GM03348 (cell line): ENCODE data around the gene ITPRID2.
"Not testable (repeated sequence)": the region's sequence is repeated elsewhere in the genome, so short reads cannot be mapped to it uniquely, and the experiment has no call there.

Source experiments
- DNase-seq: peaks from one replicate; pipeline ENCODE4 v3.0.0; 2012; ENCODE audit warnings: low spot score

Gene ITPRID2

GRCh38 chr2:181916726-181917718, 25.5 kb downstream of the ITPRID2 start:
- peak; percentile 22 for DNase-seq

GRCh38 chr2:181918188-181918587, 26.7 kb downstream of the ITPRID2 start:
- DNase-seq = no peak

- DNase-seq = no peak
These were observed 31.6 kb downstream of the ITPRID2 start for GRCh38 chr2:181923121-181923520.

- DNase-seq = no peak
These were observed 32.8 kb downstream of the ITPRID2 start for GRCh38 chr2:181924336-181924735.

- no peak for DNase-seq
These were observed 43.2 kb downstream of the ITPRID2 start for GRCh38 chr2:181934694-181935093.

GRCh38 chr2:181937473-181937872, 45.9 kb downstream of the ITPRID2 start:
- DNase-seq = peak; percentile 18

- no peak for DNase-seq
These were observed 52.0 kb downstream of the ITPRID2 start for GRCh38 chr2:181943411-181944124.

GRCh38 chr2:181944164-181944913, 52.8 kb downstream of the ITPRID2 start:
- DNase-seq = no peak

GRCh38 chr2:181944914-181945291, 53.4 kb downstream of the ITPRID2 start:
- DNase-seq = no peak

- DNase-seq = peak; percentile 6
These were observed 55.1 kb downstream of the ITPRID2 start for GRCh38 chr2:181946444-181947127.

- no peak for DNase-seq
These were observed 55.7 kb downstream of the ITPRID2 start for GRCh38 chr2:181947273-181947672.

GRCh38 chr2:181948227-181948626, 56.7 kb downstream of the ITPRID2 start:
- DNase-seq = no peak

GRCh38 chr2:181949047-181949446, 57.5 kb downstream of the ITPRID2 start:
- DNase-seq = peak; percentile 20

- no peak for DNase-seq
These were observed 61.1 kb downstream of the ITPRID2 start for GRCh38 chr2:181952404-181953226.

GRCh38 chr2:181953881-181954537, 62.5 kb downstream of the ITPRID2 start:
- peak; percentile 55 for DNase-seq

GRCh38 chr2:181954538-181954883, 63.0 kb downstream of the ITPRID2 start:
- DNase-seq = peak; percentile 11

GRCh38 chr2:181955010-181955409, 63.5 kb downstream of the ITPRID2 start:
- DNase-seq = peak; percentile 44

- DNase-seq = not testable (repeated sequence)
These were observed 64.3 kb downstream of the ITPRID2 start for GRCh38 chr2:181955866-181956265.

- no peak for DNase-seq
These were observed 66.1 kb downstream of the ITPRID2 start for GRCh38 chr2:181957668-181958067.

- no peak for DNase-seq
These were observed 67.2 kb downstream of the ITPRID2 start for GRCh38 chr2:181958726-181959125.
